CD4-positive, alpha-beta T cell (primary cell): Measurements from ENCODE around the gene SUFU. TPM values are rescaled to one million over a fixed set of nuclear protein-coding genes. Genes with fewer than 3 reads are reported as not detected.
A peak's percentile ranks its signal among the peaks of the same experiment; 100 is the strongest.

Source experiments
- ATAC-seq: fragments of 200-7000 bp; cut with Tn5 transposase; one replicate; pipeline ENCODE4 v1.10.0; 2022; ENCODE audit warnings: mild to moderate bottlenecking; ENCODE audit not compliant: poor library complexity
- CTCF ChIA-PET: fragments of 350-600 bp; sonication (Branson Sonifier 250); formaldehyde crosslinking; loops from one replicate; lab custom pipeline; 2021; ENCODE audit warnings: antibody characterized with exemption, inconsistent platforms; lab: Charles Lee
- POLR2A ChIA-PET: fragments of 350-600 bp; sonication (Branson Sonifier 250); formaldehyde crosslinking; loops from one replicate; lab custom pipeline; 2021; ENCODE audit warnings: antibody characterized with exemption, inconsistent platforms; lab: Charles Lee
- DNase-seq, 14 experiments: peaks; one replicate each; pipeline ENCODE4 v3.0.0-alpha.2; 2013 to 2020; ENCODE audit warnings: mixed read lengths in 2 of 14
- H3K27ac ChIP-seq, 2 donors: one replicate each; pipeline versions ENCODE4 v1.5.1 to v1.7.0; 2013; ENCODE audit warnings: low read length in 2 of 2, low read depth in 1 of 2, mild to moderate bottlenecking in 1 of 2
- H3K27me3 ChIP-seq, 2 experiments: 1 replicate in 1 of 2; 2 replicates in 1 of 2; pipeline versions ENCODE4 v1.6.1 to v1.7.0; 2013; ENCODE audit warnings: low read length in 2 of 2, control low read depth in 1 of 2, mild to moderate bottlenecking in 1 of 2, moderate library complexity in 1 of 2; ENCODE audit not compliant: insufficient read depth in 2 of 2, control insufficient read depth in 1 of 2
- H3K36me3 ChIP-seq: one replicate; pipeline ENCODE4 v1.6.1; 2013; ENCODE audit warnings: low read length, control low read depth; ENCODE audit not compliant: insufficient read depth
- H3K4me1 ChIP-seq: one replicate; pipeline ENCODE4 v1.6.1; 2013; ENCODE audit warnings: low read length, control low read depth; ENCODE audit not compliant: insufficient read depth
- H3K4me3 ChIP-seq: one replicate; pipeline ENCODE4 v1.5.1; 2013; ENCODE audit warnings: mild to moderate bottlenecking, low read length, moderate library complexity
- H3K9me3 ChIP-seq, 2 experiments: 1 replicate in 1 of 2; 2 replicates in 1 of 2; pipeline versions ENCODE4 v1.6.1 to v1.7.0; 2013; ENCODE audit warnings: low read length in 2 of 2, mild to moderate bottlenecking in 2 of 2, control low read depth in 1 of 2, moderate library complexity in 1 of 2; ENCODE audit not compliant: control insufficient read depth in 1 of 2, insufficient read depth in 1 of 2
- H3K27ac Mint-ChIP-seq: one replicate; pipeline ENCODE4 v1.8.0; 2020; ENCODE audit warnings: mixed read lengths
- H3K27me3 Mint-ChIP-seq: one replicate; pipeline ENCODE4 v1.8.0; 2021; ENCODE audit warnings: mixed read lengths
- H3K36me3 Mint-ChIP-seq: one replicate; pipeline ENCODE4 v1.8.0; 2021; ENCODE audit warnings: low read depth, mixed read lengths
- H3K4me1 Mint-ChIP-seq: one replicate; pipeline ENCODE4 v1.8.0; 2021; ENCODE audit warnings: low read depth, mixed read lengths
- H3K4me3 Mint-ChIP-seq: one replicate; pipeline ENCODE4 v1.8.0; 2020; ENCODE audit warnings: mild to moderate bottlenecking, mixed read lengths
- H3K9me3 Mint-ChIP-seq: one replicate; pipeline ENCODE4 v1.8.0; 2020; ENCODE audit warnings: mixed read lengths
- intact Hi-C, 2 experiments: fragments of 100-400 bp; cut with DNase I in 1 of 2; cut with micrococcal nuclease in 1 of 2; formaldehyde crosslinking; loops; one replicate each; pipeline versions ENCODE4 v1.15.1 to v1.9.0; 2023 to 2025; cut with DNase I, micrococcal nuclease
- total RNA-seq, 174 experiments: library from RNA in 2 of 174; stranded (reverse) in 2 of 174; gene quantifications; one replicate each; pipeline ENCODE4 v1.2.3 and lab custom pipeline; 2021 to 2026
- TF ChIP-seq, protein P1 (sequence below): fragments of 200-600 bp; IDR thresholded peaks from one replicate; pipeline ENCODE4 v1.8.0; 2022; ENCODE audit warnings: antibody characterized with exemption, mild to moderate bottlenecking

Gene SUFU
- total RNA-seq, 2 experiments from 2014 or later = 6.7 to 7.3 TPM

DNA sequence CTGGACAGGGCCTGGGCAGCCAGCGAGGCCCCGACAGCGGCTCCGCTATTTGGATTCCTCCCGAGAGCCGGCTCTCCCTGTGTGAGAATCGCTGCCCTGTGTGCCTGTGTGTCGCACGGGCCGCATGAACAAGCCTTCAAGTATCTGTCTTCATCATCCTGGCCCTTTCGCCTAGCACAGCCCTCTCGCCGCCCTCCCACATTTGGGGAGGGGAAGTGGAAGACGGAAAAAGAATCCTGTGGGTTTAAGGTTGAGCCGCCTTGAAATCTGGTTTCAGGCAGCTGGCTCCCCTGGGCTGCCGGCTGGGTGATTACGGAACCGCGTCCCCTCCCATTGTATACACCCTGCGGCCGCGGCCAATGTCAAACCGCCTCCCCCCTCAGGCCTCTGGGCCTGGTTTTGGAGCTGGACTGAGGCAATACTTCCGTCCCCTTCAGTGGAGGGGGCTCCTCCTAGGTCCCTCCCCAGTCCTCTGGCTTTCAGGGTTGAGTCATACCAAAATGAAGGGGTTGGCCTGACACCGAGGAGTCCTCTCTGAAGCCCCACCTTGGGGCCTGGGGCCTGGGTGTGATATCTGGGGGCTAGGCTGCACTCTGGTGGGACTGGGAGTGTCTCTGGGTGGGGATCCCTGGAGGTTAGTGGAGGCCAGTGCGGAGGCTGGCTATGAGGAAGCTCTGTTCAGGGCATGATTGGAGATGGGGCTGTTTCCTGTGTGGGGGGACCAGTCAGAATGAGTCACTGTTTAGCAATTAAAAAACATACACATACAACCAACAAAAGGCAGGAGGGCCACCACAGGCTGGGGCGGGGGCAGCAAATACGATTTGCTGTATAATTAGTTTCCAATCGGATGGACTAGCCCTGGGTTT, 142.2 kb downstream of the SUFU start:
- ATAC-seq = peak; percentile 33
- CTCF ChIA-PET = interaction anchor here (1.0 to 3.7 kb wide), 11 partner anchors 15 to 67 kb away, joined by 3 to 30 read pairs (median 8); partner anchors contain the start of genes ARL3 and SFXN2

DNA sequence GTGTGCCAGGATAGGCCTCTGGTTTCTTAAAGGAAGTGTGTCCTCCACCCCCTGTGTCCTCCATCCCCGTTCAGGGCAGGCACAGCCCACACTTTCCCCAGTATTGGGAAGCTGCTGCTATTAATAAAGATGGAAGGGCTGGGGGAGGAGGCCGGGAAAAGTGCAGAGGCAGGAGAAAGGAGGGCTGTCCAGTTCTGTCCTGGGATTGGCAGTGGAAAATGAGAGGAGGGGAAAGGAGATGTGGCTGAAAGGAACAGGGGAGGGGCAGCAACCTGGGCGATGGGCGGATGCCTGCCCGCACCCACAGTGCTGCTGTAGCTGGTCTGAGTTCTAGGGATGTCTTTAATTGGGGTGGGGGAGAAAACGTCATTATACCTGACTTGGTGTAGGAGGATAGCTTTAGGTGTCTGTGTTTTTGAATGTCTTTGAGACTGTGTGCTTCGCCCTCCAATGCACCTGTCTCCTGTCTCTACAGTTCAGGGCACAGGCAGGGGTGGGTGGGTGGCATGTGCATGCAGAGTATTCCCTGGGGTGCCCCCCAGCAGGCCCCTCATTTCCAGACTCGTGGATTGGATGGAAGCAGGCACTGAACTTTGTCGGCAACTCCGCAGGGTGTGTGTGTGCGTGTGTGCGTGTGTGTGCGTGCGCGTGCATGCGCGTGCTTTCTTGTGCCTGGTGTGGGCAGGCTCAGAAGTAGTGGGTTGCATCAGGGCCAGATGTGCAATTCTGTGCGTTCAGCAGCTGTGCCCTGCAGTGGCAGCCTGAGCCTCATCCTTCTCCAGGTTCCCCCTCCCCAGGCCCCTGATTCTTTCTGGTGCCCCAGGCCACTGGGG, 143.1 kb downstream of the SUFU start:
- H3K27me3 ChIP-seq = no peaks in the 10 kb centered on the region
- peaks cover 70% of the 10 kb centered on the region for H3K4me1 ChIP-seq
- Mint-ChIP-seq H3K4me1 (peaks cover 69% of the 10 kb centered on the region), H3K9me3 (no peaks in the 10 kb centered on the region), H3K4me3 (peak overlapping the region; percentile 97), H3K27me3 (no peaks in the 10 kb centered on the region), H3K27ac (peak overlapping the region; percentile 97), H3K36me3 (peaks cover 41% of the 10 kb centered on the region)
- ChIA-PET CTCF (interaction anchor here (0.6 to 3.7 kb wide), 7 partner anchors 14 to 70 kb away, joined by 3 to 30 read pairs (median 5); partner anchors contain the start of genes ARL3 and SFXN2), POLR2A (interaction anchor here (0.6 to 7.0 kb wide), 17 partner anchors 12 to 271 kb away, joined by 3 to 134 read pairs (median 4); partner anchors contain the start of genes ACTR1A, ARL3, CNNM2 and CUEDC2)
- peak in 12 of 14 experiments; percentile 38 to 78 (median 56) for DNase-seq
- H3K36me3 ChIP-seq = peaks cover 9% of the 10 kb centered on the region
- no peaks in the 10 kb centered on the region for H3K9me3 ChIP-seq
- ATAC-seq = peak; percentile 2
- H3K4me3 ChIP-seq = peak overlapping the region; percentile 96
- TF ChIP-seq, protein P1, sequence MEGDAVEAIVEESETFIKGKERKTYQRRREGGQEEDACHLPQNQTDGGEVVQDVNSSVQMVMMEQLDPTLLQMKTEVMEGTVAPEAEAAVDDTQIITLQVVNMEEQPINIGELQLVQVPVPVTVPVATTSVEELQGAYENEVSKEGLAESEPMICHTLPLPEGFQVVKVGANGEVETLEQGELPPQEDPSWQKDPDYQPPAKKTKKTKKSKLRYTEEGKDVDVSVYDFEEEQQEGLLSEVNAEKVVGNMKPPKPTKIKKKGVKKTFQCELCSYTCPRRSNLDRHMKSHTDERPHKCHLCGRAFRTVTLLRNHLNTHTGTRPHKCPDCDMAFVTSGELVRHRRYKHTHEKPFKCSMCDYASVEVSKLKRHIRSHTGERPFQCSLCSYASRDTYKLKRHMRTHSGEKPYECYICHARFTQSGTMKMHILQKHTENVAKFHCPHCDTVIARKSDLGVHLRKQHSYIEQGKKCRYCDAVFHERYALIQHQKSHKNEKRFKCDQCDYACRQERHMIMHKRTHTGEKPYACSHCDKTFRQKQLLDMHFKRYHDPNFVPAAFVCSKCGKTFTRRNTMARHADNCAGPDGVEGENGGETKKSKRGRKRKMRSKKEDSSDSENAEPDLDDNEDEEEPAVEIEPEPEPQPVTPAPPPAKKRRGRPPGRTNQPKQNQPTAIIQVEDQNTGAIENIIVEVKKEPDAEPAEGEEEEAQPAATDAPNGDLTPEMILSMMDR = no peak
- intact Hi-C loops = loop anchor here (2.0 to 10.0 kb wide), 3 partner anchors 34 to 252 kb away; partner anchors contain the start of gene NFKB2 (in 1 of the 2)
- peak overlapping the region; percentile 83 to 93 for H3K27ac ChIP-seq

More for the DNA sequence above, 142.2 kb downstream of the SUFU start:
- H3K4me3 Mint-ChIP-seq = peak overlapping the region; percentile 97
- peaks cover 41% of the 10 kb centered on the region for H3K36me3 Mint-ChIP-seq
- Histone ChIP-seq H3K27ac (peak overlapping the region; percentile 83 to 93), H3K36me3 (peaks cover 4% of the 10 kb centered on the region), H3K9me3 (no peaks in the 10 kb centered on the region), H3K27me3 (no peaks in the 10 kb centered on the region), H3K4me1 (peaks cover 67% of the 10 kb centered on the region), H3K4me3 (peak overlapping the region; percentile 96)
- peak; percentile 36 to 87 (median 72) for DNase-seq
- no peaks in the 10 kb centered on the region for H3K27me3 Mint-ChIP-seq
- POLR2A ChIA-PET = interaction anchor here (0.6 to 7.0 kb wide), 23 partner anchors 8 to 828 kb away, joined by 3 to 134 read pairs (median 5); partner anchors contain the start of genes ACTR1A, ARL3, CNNM2 and CUEDC2
- no peaks in the 10 kb centered on the region for H3K9me3 Mint-ChIP-seq
- intact Hi-C loops = loop anchor here (2.0 to 10.0 kb wide), 6 partner anchors 29 to 251 kb away; partner anchors contain the start of genes ACTR1A (in 2 of the 2), SUFU (in 2 of the 2), ARL3 (in 1 of the 2) and NFKB2 (in 1 of the 2)
- peak overlapping the region; percentile 97 for H3K27ac Mint-ChIP-seq
- peaks cover 67% of the 10 kb centered on the region for H3K4me1 Mint-ChIP-seq
- TF ChIP-seq, protein P1 = no peak
